22Rv1 (cell line): ENCODE measurements around the gene TRIM39.

Source experiments
- ZFX ChIP-seq: fragments of 450-650 bp; IDR thresholded peaks from 2 replicates; pipeline ENCODE4 v1.6.1; 2017; ENCODE audit warnings: antibody characterized with exemption, borderline replicate concordance
- TF ChIP-seq, protein P1 (sequence below): fragments of 450-650 bp; IDR thresholded peaks from 2 replicates; pipeline ENCODE4 v1.5.1; 2017; ENCODE audit warnings: mild to moderate bottlenecking

DNA sequence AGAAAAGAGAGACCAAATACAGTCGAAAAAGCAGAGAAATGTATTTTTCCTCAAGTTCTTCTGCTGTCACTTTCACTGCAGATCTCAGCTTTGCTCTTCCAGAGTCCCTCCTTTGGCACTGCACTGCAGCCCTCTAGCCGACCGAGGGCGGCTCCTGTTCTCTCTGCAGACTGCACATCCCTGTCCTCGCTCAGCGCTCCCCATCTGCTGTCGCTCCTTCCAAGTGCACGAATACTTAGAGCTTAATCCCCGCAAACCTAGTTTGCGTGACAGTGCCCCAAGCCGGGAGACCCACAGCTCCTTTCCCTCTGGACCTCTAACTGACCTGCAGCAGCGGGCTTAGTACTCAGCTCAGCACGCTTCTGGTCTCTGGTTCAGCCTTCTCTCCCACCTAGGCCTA lies 33.4 kb downstream of the TRIM39 start:
- TF ChIP-seq, protein P1, sequence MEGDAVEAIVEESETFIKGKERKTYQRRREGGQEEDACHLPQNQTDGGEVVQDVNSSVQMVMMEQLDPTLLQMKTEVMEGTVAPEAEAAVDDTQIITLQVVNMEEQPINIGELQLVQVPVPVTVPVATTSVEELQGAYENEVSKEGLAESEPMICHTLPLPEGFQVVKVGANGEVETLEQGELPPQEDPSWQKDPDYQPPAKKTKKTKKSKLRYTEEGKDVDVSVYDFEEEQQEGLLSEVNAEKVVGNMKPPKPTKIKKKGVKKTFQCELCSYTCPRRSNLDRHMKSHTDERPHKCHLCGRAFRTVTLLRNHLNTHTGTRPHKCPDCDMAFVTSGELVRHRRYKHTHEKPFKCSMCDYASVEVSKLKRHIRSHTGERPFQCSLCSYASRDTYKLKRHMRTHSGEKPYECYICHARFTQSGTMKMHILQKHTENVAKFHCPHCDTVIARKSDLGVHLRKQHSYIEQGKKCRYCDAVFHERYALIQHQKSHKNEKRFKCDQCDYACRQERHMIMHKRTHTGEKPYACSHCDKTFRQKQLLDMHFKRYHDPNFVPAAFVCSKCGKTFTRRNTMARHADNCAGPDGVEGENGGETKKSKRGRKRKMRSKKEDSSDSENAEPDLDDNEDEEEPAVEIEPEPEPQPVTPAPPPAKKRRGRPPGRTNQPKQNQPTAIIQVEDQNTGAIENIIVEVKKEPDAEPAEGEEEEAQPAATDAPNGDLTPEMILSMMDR, result no peak
- TF ChIP-seq ZFX, result no peak
